Endodermal cell (in vitro differentiated cells): Measurements from ENCODE around the gene MALRD1. TPM values are rescaled to one million over a fixed set of nuclear protein-coding genes. Genes with fewer than 3 reads are reported as not detected.

ENCODE experiments used
- DNase-seq: peaks from one replicate; pipeline ENCODE4 v3.0.0-alpha.2; 2017
- H3K27ac ChIP-seq: 2 replicates; pipeline ENCODE4 v1.5.1; 2013; ENCODE audit warnings: mild to moderate bottlenecking, low read depth, low read length, moderate library complexity
- H3K27me3 ChIP-seq: 2 replicates; pipeline ENCODE4 v1.6.1; 2013; ENCODE audit warnings: mild to moderate bottlenecking, low read length, moderate library complexity; ENCODE audit not compliant: insufficient read depth, control insufficient read depth, poor library complexity, severe bottlenecking
- H3K36me3 ChIP-seq: 2 replicates; pipeline ENCODE4 v1.7.0; 2013; ENCODE audit warnings: mild to moderate bottlenecking, low read length, moderate library complexity; ENCODE audit not compliant: control insufficient read depth, insufficient read depth
- H3K4me1 ChIP-seq: one replicate; pipeline ENCODE4 v1.7.0; 2013; ENCODE audit warnings: low read length; ENCODE audit not compliant: control insufficient read depth, insufficient read depth
- H3K4me3 ChIP-seq: 2 replicates; pipeline ENCODE4 v1.5.1; 2013; ENCODE audit warnings: mild to moderate bottlenecking, low read length, moderate library complexity
- H3K9ac ChIP-seq: 2 replicates; pipeline ENCODE4 v1.6.1; 2013; ENCODE audit warnings: mild to moderate bottlenecking, low read length, moderate library complexity; ENCODE audit not compliant: poor library complexity, severe bottlenecking; ENCODE audit errors: extremely low read depth
- H3K9me3 ChIP-seq: 2 replicates; pipeline ENCODE4 v1.6.1; 2013; ENCODE audit warnings: mild to moderate bottlenecking, low read length, moderate library complexity; ENCODE audit not compliant: control insufficient read depth
- H3K27ac Mint-ChIP-seq: 2 replicates; pipeline ENCODE4 v1.8.0; 2020; ENCODE audit warnings: mixed read lengths
- H3K27me3 Mint-ChIP-seq: 2 replicates; pipeline ENCODE4 v1.8.0; 2021; ENCODE audit warnings: mild to moderate bottlenecking, mixed read lengths; ENCODE audit not compliant: insufficient read depth
- H3K36me3 Mint-ChIP-seq: 2 replicates; pipeline ENCODE4 v1.8.0; 2020; ENCODE audit warnings: low read depth, mixed read lengths
- H3K4me1 Mint-ChIP-seq: 2 replicates; pipeline ENCODE4 v1.8.0; 2020; ENCODE audit warnings: mixed read lengths
- H3K4me3 Mint-ChIP-seq: 2 replicates; pipeline ENCODE4 v1.8.0; 2020; ENCODE audit warnings: mild to moderate bottlenecking, moderate library complexity, mixed read lengths
- H3K9me3 Mint-ChIP-seq: 2 replicates; pipeline ENCODE4 v1.8.0; 2020; ENCODE audit warnings: mild to moderate bottlenecking, mixed read lengths
- CTCF ChIP-seq: fragments of 200-600 bp; sonication (generic); conservative IDR thresholded peaks from 2 replicates; pipeline ENCODE4 v1.5.0; 2021; ENCODE audit warnings: antibody characterized with exemption, mild to moderate bottlenecking
- WGBS, 2 experiments: methylation state at CpG; one replicate each; pipeline versions ENCODE4 v1.1.5 to v1.1.7; 2013; ENCODE audit warnings: missing lambda C conversion rate in 2 of 2, mixed read lengths in 1 of 2; ENCODE audit not compliant: insufficient coverage in 1 of 2, insufficient read length in 1 of 2; 5-methylcytosine and 5-hydroxymethylcytosine counted together
- total RNA-seq, 2 donors: library from RNA; stranded (reverse); fragmentation: NEBNext Ultra II Directional in 1 of 2; extraction: Animal tissue kit (Norgen Biotek cat#: 25700) in 1 of 2; gene quantifications; 2 replicates in 1 of 2; 3 replicates in 1 of 2; pipeline ENCODE4 v1.2.1, GENCODE V29; 2021

The MALRD1 gene
- total RNA-seq, 2 donors from 2014 or later = 0.64 to 1.5 TPM

GRCh38 chr10:19706904-19707303 lies 658.3 kb downstream of the MALRD1 start:
- DNase-seq = no peak
- H3K9me3 Mint-ChIP-seq = peaks cover 7% of the 10 kb centered on the region
- H3K4me1 ChIP-seq = no peaks in the 10 kb centered on the region
- no peaks in the 10 kb centered on the region for H3K27me3 ChIP-seq
- H3K27ac Mint-ChIP-seq = no peak overlapping the region
- H3K27ac ChIP-seq = no peak overlapping the region
- WGBS, 2 experiments = 81 to 100% methylated on average over 1 of the region's 1 CpG
- peaks cover 6% of the 10 kb centered on the region for H3K9me3 ChIP-seq
- H3K36me3 Mint-ChIP-seq = peaks cover 3% of the 10 kb centered on the region
- no peaks in the 10 kb centered on the region for H3K27me3 Mint-ChIP-seq
- no peak overlapping the region for H3K4me3 ChIP-seq
- H3K9ac ChIP-seq = no peak overlapping the region
- TF ChIP-seq CTCF = no peak
- H3K4me1 Mint-ChIP-seq = no peaks in the 10 kb centered on the region
- H3K36me3 ChIP-seq = no peaks in the 10 kb centered on the region
- no peak overlapping the region for H3K4me3 Mint-ChIP-seq

GRCh38 chr10:19707376-19707775 lies 658.8 kb downstream of the MALRD1 start:
- 88 to 94% methylated on average over 2 of the region's 2 CpGs for WGBS, 2 experiments
- Mint-ChIP-seq H3K4me1 (no peaks in the 10 kb centered on the region), H3K27me3 (no peaks in the 10 kb centered on the region), H3K9me3 (peaks cover 9% of the 10 kb centered on the region), H3K27ac (no peak overlapping the region), H3K4me3 (no peak overlapping the region), H3K36me3 (peaks cover 3% of the 10 kb centered on the region)
- H3K9ac ChIP-seq = no peak overlapping the region
- H3K36me3 ChIP-seq = no peaks in the 10 kb centered on the region
- H3K4me3 ChIP-seq = no peak overlapping the region
- DNase-seq = no peak
- no peak for TF ChIP-seq CTCF
- no peak overlapping the region for H3K27ac ChIP-seq
- peaks cover 10% of the 10 kb centered on the region for H3K9me3 ChIP-seq
- no peaks in the 10 kb centered on the region for H3K27me3 ChIP-seq
- H3K4me1 ChIP-seq = no peaks in the 10 kb centered on the region

GRCh38 chr10:19708031-19708430 lies 659.4 kb downstream of the MALRD1 start:
- no peaks in the 10 kb centered on the region for H3K4me1 ChIP-seq
- Mint-ChIP-seq H3K4me1 (no peaks in the 10 kb centered on the region), H3K27me3 (no peaks in the 10 kb centered on the region), H3K4me3 (no peak overlapping the region), H3K9me3 (peaks cover 9% of the 10 kb centered on the region), H3K36me3 (peaks cover 3% of the 10 kb centered on the region), H3K27ac (no peak overlapping the region)
- no peak overlapping the region for H3K4me3 ChIP-seq
- no peak for TF ChIP-seq CTCF
- H3K27ac ChIP-seq = no peak overlapping the region
- no peak for DNase-seq
- peaks cover 12% of the 10 kb centered on the region for H3K9me3 ChIP-seq
- no peaks in the 10 kb centered on the region for H3K27me3 ChIP-seq
- H3K9ac ChIP-seq = no peak overlapping the region
- H3K36me3 ChIP-seq = no peaks in the 10 kb centered on the region
